Renal pelvis (tissue), 4 donors: ENCODE measurements around the gene FAAH. TPM values are rescaled to one million over a fixed set of nuclear protein-coding genes. Genes with fewer than 3 reads are reported as not detected.

Experiments used
- DNase-seq: peaks from one replicate; pipeline ENCODE4 v3.0.0-alpha.2; 2013
- polyA plus RNA-seq, 3 donors: library from polyadenylated mRNA; unstranded; fragments of 120-200 nt; gene quantifications; one replicate each; pipeline ENCODE4 v1.2.1, GENCODE V29; 2013; ENCODE audit not compliant: insufficient read length in 3 of 3

The FAAH gene
- polyA plus RNA-seq, 3 donors = 26.9 to 33.1 (median 33.0) TPM

DNA sequence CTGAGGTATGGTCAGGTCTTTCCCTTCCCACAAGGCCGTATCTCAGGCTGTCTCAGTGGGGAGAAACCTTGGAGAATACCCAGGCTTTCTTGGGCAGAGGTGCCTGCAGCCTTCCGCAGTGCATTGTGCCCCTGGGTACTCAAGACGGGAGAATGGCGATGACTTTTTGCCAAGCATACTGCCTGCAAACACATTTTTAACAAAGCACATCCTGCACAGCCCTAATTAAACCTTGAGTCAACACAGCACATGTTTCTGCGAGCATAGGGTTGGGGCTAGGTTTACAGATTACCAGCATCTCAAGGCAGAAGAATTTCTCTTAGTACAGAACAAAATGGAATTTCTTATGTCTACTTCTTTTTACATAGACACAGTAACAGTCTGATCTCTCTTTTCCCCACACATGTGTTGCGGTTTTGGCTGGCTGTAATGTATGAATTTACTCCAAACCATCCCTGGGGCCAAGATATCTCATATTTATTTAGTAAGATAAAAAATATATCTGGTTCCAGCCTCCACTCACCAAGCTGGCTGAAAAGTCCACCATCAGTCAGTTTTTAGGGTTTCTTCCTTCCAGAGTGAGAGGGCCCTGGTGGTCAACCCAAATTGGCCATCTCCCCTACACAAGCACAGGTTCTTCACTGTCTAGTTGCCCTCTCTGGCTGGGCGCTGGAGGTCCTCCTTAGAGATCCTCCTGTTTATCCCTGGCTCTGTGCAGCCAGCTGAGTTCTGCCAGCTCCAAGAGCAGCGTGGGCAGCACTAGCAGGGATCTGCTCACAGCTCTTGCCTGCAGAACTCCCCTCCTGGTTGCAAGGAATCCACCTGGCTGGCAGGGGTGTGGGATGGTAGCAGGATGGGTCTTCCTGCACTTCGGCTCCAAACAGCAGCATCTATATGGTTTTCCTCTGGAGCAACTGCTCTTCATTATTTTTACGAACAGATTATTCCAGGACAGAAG, 2.6 kb downstream of the FAAH start:
- no peak for DNase-seq

DNA sequence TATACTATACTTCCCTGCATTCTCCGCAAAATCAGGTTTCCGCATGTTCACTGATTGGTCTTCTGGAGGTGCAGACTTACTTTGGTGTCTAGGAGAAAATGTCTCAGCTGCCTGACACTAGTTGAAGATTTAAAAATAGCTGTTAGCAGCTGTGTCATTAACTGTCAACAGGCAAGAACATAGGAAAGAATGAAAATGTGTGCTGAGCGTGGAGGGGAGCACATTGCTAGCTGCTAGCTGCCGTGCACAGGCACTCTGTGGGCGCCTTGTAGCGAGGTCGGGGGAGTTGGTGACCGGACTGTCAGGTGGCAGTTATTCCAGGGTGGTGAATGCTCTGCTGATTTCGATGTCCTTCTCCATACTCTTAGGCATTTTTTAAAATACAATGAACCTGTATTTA, 5.2 kb downstream of the FAAH start:
- DNase-seq = no peak

DNA sequence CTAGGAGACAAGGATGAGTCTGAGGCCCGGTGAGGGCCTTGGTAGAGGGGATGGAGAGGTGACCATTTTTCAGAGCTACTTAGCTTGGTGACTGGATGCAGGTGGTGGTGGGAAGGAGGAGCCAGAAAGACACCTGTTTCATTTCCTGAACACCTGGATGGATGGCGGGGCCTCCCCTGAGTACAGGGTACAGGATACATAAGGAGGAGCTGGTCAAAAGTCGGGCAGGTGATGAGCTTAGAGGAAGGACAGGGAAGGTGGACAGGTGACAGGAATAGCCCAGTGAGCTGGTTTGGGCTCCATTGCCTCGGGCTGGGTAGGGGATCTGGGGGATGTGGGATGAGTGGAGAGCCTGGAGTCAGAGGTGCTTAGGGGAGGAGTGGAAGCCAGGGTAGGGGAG, 6.3 kb downstream of the FAAH start:
- no peak for DNase-seq

DNA sequence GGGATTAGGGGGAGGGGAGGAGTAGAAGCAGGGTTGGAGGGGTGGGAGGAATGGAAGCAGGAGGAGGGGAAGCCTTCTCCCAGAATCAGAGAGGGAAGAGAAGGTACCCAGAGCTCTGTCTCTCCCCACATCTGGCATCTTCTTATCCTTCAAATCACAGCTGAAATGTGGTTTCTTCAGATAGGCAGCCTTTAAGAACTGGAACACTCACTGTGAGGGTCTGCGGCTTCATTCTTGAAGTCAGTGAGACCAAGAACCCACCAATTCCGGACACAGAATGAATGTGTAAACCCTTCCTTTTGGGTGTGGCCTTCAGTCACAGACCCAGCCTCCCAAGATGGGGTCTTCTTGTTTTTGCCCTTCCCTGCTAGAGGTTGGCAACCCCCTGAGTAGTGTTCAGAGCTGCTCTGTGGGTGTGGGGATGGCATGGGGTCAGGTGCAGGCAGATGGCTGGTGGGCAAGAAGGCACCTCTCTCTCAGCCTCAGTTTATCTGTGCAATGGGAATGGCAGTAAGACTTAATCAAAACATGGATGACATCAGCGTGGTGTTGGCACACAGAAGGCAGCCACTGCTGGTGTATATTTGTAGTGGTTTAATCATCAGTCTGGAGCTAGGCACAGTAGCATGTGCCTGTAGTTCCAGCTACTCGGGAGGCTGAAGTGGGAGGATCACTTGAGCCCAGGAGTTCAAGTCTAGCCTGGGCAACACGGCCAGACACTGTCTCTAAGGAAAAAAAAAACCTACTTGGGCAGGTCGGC, 7.2 kb downstream of the FAAH start:
- DNase-seq = no peak

DNA sequence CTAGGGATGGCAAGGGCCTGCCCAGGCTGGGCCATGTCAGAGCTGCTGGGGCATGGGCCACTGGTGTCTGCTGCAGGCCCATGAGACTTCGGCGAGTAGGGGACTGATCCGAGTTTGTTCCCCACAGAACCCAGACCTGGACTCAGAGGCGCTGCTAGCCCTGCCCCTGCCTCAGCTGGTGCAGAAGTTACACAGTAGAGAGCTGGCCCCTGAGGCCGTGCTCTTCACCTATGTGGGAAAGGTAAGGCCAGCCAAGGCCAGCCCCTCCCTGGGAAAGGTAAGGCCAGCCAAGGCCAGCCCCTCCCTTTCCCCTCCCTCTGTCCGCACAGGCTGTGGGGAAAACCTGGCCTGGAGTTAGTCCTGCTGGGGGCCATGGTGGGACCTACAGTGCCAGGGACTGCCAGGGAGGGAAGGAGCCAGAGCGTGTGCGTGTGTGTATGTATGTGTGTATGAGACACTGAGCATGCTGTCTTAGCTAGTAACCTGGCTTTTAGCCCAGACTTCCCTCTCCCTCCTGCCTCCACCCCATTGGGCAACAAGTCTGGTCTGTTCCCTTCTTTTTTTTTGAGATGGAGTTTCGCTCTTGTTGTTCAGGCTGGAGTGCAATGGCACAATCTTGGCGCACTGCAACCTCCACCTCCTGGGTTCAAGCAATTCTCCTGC, 8.0 kb downstream of the FAAH start:
- DNase-seq = peak; percentile 22

DNA sequence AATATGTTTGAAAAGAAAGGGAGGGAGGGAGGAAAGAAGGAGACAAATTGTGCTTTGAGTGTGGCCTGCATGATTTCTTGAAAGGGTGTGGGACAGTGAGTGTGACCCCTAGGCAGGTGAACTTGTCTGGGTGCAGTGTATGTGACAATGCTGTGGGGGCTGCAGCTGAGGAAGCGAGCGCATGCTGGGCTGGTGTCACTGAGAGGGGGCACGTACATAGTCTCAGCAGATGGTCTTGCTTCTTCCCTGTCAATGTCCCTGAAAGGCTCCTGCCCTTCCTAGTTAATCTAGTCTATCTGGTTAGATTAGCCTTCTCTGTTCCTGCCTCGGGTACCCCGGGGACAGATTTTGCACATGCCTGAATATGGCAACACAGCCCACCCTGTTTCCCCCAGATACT, 9.8 kb downstream of the FAAH start:
- no peak for DNase-seq

DNA sequence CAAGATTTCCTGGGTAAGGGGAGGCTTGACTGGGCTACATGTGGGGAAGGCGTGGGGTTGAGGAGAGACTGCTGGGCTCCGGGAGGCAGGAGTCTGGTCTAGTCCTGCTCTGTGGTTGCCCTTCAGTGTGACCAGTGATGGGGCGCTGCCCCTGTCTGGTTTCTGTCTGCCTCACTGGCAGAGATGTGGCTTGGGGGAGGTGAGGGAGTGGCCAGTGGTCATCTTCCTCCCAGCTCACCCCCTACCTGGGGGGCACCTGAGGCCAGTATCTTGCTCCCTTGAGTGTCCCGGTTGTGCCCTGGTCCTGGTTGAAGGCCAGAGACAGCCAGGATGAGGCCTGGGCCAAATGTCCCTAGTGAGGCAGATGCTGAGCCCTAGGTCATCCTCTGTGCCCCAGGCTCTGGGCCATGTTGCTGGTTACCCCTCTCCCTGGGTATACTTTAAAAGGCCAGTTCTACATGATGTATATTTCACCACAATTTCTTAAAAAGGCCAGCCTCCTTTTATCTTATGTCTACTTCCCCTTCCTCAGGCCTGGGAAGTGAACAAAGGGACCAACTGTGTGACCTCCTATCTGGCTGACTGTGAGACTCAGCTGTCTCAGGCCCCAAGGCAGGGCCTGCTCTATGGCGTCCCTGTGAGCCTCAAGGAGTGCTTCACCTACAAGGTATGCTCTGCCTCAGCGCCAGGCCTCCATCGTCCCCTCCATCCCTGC, 10.5 kb downstream of the FAAH start:
- DNase-seq = no peak

DNA sequence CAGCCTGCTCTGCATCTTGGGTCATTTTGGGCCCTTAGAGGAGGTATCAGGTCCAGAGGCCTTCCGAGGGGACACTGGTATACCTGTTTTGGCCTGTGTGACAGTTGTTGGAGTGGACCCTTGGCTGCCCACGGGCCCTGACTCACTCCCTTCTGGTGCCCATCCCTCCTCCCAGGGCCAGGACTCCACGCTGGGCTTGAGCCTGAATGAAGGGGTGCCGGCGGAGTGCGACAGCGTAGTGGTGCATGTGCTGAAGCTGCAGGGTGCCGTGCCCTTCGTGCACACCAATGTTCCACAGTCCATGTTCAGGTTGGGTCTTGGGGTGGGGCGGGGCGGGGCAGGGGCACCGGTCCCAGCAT, 11.1 kb downstream of the FAAH start:
- no peak for DNase-seq

DNA sequence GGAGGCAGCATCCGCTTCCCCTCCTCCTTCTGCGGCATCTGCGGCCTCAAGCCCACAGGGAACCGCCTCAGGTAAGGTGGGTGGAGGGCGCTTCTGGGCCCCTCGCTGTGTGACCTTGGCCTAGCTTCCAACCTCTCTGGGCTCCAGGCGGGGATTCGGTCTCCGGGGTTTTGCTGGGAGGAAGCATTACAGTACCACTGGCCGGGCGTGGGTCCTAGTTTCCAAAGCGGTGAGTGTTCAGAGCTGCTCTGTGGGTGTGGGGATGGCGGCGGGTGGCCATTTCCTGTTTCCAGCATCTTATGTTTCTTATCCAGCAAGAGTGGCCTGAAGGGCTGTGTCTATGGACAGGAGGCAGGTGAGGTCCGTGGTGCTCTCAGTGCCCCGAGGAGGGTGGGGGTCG, 11.6 kb downstream of the FAAH start:
- no peak for DNase-seq

DNA sequence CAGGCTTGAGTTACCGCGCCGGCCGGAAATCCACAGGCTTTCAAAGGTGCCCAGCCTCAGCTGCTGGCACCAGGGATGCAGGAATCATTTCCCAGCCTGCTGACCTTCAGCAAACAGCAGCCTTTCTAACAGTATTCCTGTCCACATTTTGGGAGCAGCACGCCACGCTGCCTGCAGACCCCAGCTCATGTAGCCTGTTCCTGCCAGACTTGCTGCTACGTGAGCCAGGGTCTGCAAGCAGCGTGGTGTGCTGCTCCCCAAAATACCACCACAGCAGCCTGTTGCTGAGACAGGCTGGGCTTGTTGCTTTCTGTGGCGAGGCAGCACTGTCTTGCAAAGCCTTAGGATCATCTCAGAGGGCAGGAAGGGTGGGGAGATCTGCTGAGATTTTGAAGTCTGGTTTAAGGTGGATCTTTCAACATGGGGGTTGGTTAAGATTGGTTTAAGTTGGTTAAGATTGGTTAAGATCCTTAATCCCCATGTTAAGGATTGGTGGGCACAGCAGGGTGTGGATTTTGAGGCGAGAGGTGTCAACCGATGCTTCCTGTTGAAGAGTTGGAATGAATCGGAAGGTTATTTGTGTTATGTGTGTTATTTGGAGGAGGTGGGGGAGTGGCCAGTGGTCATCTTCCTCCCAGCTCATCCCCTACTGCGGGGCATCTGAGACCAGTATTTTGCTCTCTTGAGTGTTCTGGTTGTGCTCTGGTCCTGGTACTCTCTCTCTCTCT, 12.9 kb downstream of the FAAH start:
- no peak for DNase-seq

DNA sequence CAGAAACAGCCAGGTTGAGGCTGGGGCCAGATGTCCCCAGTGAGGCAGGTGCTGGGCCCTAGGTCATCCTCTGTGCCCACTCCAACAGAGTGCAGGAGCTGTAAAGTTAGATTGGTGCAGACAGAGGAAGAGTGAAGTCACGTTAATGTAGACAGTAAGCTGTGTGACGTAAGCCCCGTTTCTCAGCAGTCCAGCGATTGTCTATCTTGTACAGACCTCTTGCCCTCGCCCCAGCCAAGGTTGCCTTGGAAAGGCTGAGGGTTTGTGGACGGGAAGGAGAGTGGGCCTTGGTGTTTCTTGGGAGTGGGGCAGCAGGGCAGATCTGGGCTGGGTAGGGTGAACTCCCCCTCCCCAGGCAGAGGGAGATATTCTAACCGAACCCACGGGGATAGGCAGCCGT, 13.5 kb downstream of the FAAH start:
- no peak for DNase-seq

DNA sequence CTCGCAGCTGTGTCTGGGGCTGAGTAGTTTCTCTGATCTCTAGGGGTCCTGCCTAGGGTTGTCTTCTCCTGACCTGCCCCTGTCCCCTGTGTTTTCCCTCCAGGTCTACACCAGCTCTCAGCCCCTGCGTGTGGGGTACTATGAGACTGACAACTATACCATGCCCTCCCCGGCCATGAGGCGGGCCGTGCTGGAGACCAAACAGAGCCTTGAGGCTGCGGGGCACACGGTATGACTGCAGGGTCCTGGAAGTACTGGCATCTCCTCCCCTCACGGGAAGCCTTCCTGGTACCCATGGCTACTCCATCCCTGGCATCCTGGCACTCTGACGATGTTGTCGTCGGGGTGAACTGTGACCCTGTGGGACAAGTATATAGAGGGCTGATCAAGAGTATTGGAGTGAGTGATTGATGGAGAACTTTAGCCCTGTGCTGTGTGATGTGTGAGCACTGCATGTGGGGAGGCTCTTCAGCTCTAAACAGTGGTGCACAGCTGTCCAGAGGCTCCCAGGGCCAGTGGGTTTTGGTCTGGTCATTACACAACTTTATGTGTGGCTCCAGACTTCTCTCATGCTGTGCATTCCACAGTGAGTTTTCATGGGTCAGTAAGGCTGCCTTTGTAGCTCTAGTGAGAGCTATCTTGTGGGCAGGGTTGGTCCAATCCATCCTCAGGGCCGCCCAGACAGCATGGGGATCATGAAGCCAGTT, 14.4 kb downstream of the FAAH start:
- DNase-seq = no peak

DNA sequence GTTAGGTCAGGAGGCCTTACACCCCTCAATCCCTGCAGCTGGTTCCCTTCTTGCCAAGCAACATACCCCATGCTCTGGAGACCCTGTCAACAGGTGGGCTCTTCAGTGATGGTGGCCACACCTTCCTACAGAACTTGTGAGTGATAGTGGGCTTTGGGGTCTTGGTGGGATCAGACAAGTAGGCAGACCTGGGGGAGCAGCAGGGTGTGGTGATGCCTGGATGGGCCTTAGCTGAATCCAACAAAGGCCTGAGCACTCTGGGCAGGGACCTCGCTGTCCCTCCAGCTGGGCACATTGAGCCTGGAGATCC, 14.9 kb downstream of the FAAH start:
- DNase-seq = no peak

DNA sequence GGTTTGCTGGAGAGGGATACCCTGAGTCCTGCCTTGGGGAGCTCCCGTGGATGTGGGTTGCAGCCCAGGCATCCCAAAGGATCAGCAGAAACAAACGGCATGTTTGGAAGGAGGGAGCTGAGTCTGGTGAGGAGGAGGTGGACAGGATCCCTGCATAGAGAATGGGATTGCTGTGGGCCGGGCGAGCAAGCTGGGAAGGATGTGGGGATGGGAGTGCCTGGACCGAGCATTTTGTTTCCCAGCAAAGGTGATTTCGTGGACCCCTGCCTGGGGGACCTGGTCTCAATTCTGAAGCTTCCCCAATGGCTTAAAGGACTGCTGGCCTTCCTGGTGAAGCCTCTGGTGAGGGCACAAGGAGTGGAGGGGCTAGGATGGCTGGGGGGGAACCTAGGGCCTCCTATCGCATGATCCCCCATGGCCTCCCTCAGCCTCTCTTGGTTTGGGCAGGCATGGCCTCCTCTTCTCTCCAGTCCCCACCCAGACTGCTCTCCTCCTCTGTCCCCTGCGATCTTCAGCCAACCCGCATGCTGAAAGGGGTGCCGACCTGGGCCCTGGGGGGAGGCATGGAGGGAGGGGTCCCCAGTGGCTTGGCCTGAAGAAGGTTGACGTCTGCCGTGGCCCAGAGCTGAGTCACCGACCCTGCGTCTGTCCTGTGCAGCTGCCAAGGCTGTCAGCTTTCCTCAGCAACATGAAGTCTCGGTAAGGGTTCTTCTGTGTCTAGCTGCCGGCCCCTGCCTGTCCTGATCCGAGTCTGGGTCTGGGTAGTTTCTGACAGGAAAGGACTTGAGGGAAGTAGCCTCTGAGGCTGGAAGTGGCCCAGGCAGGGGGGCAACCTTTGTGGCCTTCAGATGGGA, 16.3 kb downstream of the FAAH start:
- no peak for DNase-seq

DNA sequence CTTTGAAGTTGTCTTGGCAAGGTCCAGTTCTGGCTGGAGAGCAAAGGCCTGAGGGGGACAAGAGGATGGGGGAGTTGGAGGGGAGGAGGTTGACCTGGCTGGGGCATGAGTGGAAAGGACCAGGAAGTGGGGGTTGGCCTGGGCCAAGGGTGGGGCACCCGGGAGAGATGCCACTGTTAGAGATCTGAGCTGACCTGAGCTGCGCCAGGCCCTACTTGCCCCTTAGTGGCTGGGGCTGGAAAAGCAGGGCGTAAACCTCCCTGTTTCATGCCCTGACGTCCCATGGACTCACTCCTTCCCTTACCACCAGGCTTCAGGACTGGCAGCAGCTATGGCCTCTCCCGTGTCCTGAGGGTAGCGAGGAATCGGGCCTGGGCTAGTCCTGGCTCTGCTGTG, 16.9 kb downstream of the FAAH start:
- DNase-seq = no peak

DNA sequence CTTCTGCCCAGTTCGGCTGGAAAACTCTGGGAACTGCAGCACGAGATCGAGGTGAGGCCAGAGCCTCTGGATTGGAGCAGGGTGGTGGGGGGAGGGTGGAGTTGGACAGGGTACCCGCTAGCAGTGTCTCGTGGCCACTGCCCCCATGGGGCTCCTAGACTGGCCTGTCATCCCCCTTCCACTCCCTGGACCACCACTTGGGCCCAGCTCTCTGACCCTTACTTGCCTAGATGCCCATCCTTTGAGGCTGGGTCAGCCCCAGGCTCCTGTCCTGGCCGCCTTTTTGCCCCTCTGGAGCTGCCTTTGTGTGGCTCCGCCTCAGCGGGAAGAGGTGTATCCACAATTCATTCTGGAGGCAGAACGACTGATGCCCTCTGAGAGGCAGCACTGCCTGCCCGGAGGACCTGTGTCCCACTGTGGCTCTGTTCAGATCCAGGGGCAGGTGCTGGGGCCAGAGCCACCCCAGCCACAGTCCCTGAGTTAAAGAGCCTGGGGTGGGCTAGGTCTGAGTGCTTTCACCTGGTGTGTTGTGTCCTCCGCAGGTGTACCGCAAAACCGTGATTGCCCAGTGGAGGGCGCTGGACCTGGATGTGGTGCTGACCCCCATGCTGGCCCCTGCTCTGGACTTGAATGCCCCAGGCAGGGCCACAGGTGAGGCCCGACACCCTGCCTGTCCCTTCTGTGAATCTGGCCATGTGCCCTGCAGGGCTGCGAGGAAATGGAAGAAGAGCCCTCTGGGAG, 17.7 kb downstream of the FAAH start:
- no peak for DNase-seq

DNA sequence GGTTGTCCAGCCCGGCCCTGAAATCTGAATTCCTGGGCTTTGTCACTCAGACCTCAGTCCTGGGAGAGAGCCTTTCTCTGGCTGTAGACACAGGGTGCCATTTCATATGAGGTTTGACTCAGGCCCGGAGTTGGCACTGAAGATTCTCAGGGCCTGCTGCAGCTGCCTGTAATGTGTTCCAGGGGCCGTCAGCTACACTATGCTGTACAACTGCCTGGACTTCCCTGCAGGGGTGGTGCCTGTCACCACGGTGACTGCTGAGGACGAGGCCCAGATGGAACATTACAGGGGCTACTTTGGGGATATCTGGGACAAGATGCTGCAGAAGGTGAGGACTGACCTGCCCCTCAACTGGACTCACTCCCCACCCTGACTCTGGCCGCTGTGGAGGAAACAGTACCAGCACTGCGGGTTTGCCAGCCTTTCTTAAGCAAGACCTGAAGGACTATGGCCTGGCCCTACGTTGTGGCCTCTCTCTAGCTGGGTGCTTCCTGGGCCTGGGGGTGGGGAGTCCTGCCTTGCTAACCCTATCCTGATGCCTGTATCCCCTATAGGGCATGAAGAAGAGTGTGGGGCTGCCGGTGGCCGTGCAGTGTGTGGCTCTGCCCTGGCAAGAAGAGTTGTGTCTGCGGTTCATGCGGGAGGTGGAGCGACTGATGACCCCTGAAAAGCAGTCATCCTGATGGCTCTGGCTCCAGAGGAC, 18.9 kb downstream of the FAAH start:
- no peak for DNase-seq

DNA sequence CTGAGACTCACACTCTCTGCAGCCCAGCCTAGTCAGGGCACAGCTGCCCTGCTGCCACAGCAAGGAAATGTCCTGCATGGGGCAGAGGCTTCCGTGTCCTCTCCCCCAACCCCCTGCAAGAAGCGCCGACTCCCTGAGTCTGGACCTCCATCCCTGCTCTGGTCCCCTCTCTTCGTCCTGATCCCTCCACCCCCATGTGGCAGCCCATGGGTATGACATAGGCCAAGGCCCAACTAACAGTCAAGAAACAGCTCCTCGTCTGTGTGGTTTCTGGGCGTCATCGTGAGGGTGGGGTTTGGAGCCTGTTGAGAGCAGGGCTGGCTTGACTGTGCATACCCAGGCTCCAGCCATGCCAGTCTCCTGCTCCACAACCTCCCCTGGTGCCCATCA, 19.5 kb downstream of the FAAH start:
- DNase-seq = no peak

DNA sequence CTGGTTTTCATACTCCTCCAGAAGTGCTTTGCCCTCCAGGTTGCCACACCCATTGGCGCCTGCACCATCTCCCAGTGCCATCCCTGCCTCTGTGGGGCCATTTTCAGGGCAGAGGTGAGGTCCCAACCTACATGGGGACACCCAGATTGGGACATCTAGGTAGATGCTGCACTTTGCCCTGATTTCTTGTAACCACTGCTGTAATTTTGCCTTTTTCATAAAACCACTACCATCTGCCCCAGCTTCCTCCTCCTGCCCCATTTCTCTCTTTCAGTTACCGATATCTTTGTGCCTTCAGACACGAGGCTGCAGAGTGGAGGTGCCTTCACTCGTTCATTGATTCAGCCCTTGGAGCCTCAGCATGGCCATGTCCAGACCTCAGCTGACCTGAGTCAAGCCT, 21.4 kb downstream of the FAAH start:
- DNase-seq = no peak
